ENCODE results near the gene CEBPA. TPM values are rescaled to one million over a fixed set of nuclear protein-coding genes. Genes with fewer than 3 reads are reported as not detected.

Gene CEBPA
- total RNA-seq, 5 donors from 2014 or later (not counting 1 experiment from before 2014, with no cell fraction given), result 1.1 to 2.1 (median 1.8) TPM

- Mint-ChIP-seq H3K27me3 (peaks cover 3 to 9% of the 10 kb centered on the region in 2 donors), H3K27ac (no peak overlapping the region), H3K9me3 (peaks cover 5 to 22% (median 12%) of the 10 kb centered on the region in 3 donors), H3K36me3 (peaks cover 9% of the 10 kb centered on the region), H3K4me3 (no peak overlapping the region), H3K4me1 (peaks cover 6 to 15% (median 7%) of the 10 kb centered on the region in 3 donors)
- Histone ChIP-seq H3K9me3 (peaks cover 2% of the 10 kb centered on the region), H3K4me3 (ENCODE audit: control insufficient read depth in 1 of 2, extremely low read depth in 1 of 2, low read length in 1 of 2) (no peak overlapping the region), H3K4me1 (ENCODE audit: control insufficient read depth in 1 of 2, extremely low read depth in 1 of 2, insufficient read depth in 2 of 2, low read length in 2 of 2) (peaks cover 0 to 17% of the 10 kb centered on the region in 2 experiments), H3K27me3 (replicated peaks in 1 of 2; ENCODE audit: control insufficient read depth in 2 of 2, extremely low read depth in 1 of 2, insufficient read depth in 2 of 2, low read length in 1 of 2) (peaks cover 0 to 30% of the 10 kb centered on the region in 2 experiments), H3K27ac (ENCODE audit: low read length) (no peak overlapping the region), H3K36me3 (ENCODE audit: control insufficient read depth in 2 of 2, extremely low read depth in 1 of 2, insufficient read depth in 1 of 2, low read length in 1 of 2) (no peaks in the 10 kb centered on the region)
- CTCF ChIA-PET, result interaction anchor here in 1 of 2 donors (1.1 kb wide), 1 partner anchor 15 kb away, joined by 6 read pairs; no protein-coding TSS in a partner anchor
- WGBS (ENCODE audit: insufficient coverage), result 86% methylated on average over 2 of the region's 4 CpGs
- POLR2A ChIA-PET, result no interaction called here
- ATAC-seq (replicated peaks in 1 of 4), result no peak
- DNase-seq, result no peak
These were observed 14.9 kb downstream of the CEBPA start for GRCh38 chr19:33287438-33287837.

DNA sequence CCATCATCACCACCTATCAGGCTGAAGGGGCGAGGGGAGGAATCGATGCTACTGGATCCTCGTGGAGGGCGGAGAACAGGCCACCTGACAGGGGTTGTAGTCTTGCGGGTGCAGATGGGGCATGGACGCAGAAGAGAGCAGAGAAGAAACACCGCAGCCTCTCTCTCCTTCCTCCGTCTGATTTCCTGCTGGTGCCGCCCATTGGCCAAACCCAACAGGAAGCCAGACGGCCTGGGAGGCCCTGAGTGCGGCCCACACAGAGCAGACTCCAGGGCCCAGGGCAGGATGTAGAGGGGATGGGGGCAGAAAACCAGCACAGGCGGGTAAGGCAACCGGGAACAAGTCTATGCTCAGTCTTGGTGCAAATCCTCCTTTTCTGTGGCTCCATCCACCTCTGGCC lies 15.4 kb downstream of the CEBPA start:
- peak overlapping the region; percentile 12 to 61 for H3K27ac Mint-ChIP-seq
- peaks cover 9% of the 10 kb centered on the region for H3K36me3 Mint-ChIP-seq
- H3K4me1 Mint-ChIP-seq, result peaks cover 6 to 15% (median 7%) of the 10 kb centered on the region in 3 donors
- Histone ChIP-seq H3K4me1 (ENCODE audit: control insufficient read depth in 1 of 2, extremely low read depth in 1 of 2, insufficient read depth in 2 of 2, low read length in 2 of 2) (peaks cover 0 to 17% of the 10 kb centered on the region in 2 experiments), H3K27me3 (replicated peaks in 1 of 2; ENCODE audit: control insufficient read depth in 2 of 2, extremely low read depth in 1 of 2, insufficient read depth in 2 of 2, low read length in 1 of 2) (peaks cover 0 to 26% of the 10 kb centered on the region in 2 experiments), H3K36me3 (ENCODE audit: control insufficient read depth in 2 of 2, extremely low read depth in 1 of 2, insufficient read depth in 1 of 2, low read length in 1 of 2) (no peaks in the 10 kb centered on the region), H3K27ac (ENCODE audit: low read length) (no peak overlapping the region), H3K9me3 (peaks cover 2% of the 10 kb centered on the region), H3K4me3 (ENCODE audit: control insufficient read depth in 1 of 2, extremely low read depth in 1 of 2, low read length in 1 of 2) (no peak overlapping the region)
- ATAC-seq (replicated peaks in 1 of 4), result peak; percentile 29 to 71 (median 40)
- DNase-seq, result peak in 4 of 35 experiments; percentile 11 to 26 (median 19)
- peaks cover 3 to 5% of the 10 kb centered on the region in 2 donors for H3K27me3 Mint-ChIP-seq
- peaks cover 5 to 22% (median 12%) of the 10 kb centered on the region in 3 donors for H3K9me3 Mint-ChIP-seq
- 0% methylated on average over 2 of the region's 13 CpGs for WGBS (ENCODE audit: insufficient coverage)
- H3K4me3 Mint-ChIP-seq, result peak overlapping the region in 2 of 3 donors; percentile 31 to 34
- ChIA-PET CTCF (no interaction called here), POLR2A (no interaction called here)

- Histone ChIP-seq H3K4me1 (ENCODE audit: control insufficient read depth in 1 of 2, extremely low read depth in 1 of 2, insufficient read depth in 2 of 2, low read length in 2 of 2) (peaks cover 0 to 20% of the 10 kb centered on the region in 2 experiments), H3K36me3 (ENCODE audit: control insufficient read depth in 2 of 2, extremely low read depth in 1 of 2, insufficient read depth in 1 of 2, low read length in 1 of 2) (no peaks in the 10 kb centered on the region), H3K27me3 (replicated peaks in 1 of 2; ENCODE audit: control insufficient read depth in 2 of 2, extremely low read depth in 1 of 2, insufficient read depth in 2 of 2, low read length in 1 of 2) (peaks cover 0 to 25% of the 10 kb centered on the region in 2 experiments), H3K9me3 (peaks cover 2% of the 10 kb centered on the region), H3K27ac (ENCODE audit: low read length) (no peak overlapping the region), H3K4me3 (ENCODE audit: control insufficient read depth in 1 of 2, extremely low read depth in 1 of 2, low read length in 1 of 2) (no peak overlapping the region)
- H3K27ac Mint-ChIP-seq, result no peak overlapping the region
- ChIA-PET CTCF (no interaction called here), POLR2A (no interaction called here)
- peaks cover 8 to 17% (median 10%) of the 10 kb centered on the region in 3 donors for H3K4me1 Mint-ChIP-seq
- H3K27me3 Mint-ChIP-seq, result peaks cover 0 to 4% of the 10 kb centered on the region in 2 donors
- ATAC-seq (replicated peaks in 1 of 4), result no peak
- H3K4me3 Mint-ChIP-seq, result no peak overlapping the region
- H3K9me3 Mint-ChIP-seq, result peaks cover 5 to 22% (median 12%) of the 10 kb centered on the region in 3 donors
- 93% methylated on average over 7 of the region's 9 CpGs for WGBS (ENCODE audit: insufficient coverage)
- H3K36me3 Mint-ChIP-seq, result peaks cover 9% of the 10 kb centered on the region
- no peak for DNase-seq
These were observed 16.9 kb downstream of the CEBPA start for GRCh38 chr19:33285441-33285927.

GRCh38 chr19:33284756-33285155 lies 17.6 kb downstream of the CEBPA start:
- Histone ChIP-seq H3K36me3 (ENCODE audit: control insufficient read depth in 2 of 2, extremely low read depth in 1 of 2, insufficient read depth in 1 of 2, low read length in 1 of 2) (no peaks in the 10 kb centered on the region), H3K4me3 (ENCODE audit: control insufficient read depth in 1 of 2, extremely low read depth in 1 of 2, low read length in 1 of 2) (no peak overlapping the region), H3K27me3 (replicated peaks in 1 of 2; ENCODE audit: control insufficient read depth in 2 of 2, extremely low read depth in 1 of 2, insufficient read depth in 2 of 2, low read length in 1 of 2) (peaks cover 0 to 19% of the 10 kb centered on the region in 2 experiments), H3K9me3 (peaks cover 2% of the 10 kb centered on the region), H3K27ac (ENCODE audit: low read length) (no peak overlapping the region), H3K4me1 (ENCODE audit: control insufficient read depth in 1 of 2, extremely low read depth in 1 of 2, insufficient read depth in 2 of 2, low read length in 2 of 2) (peaks cover 0 to 27% of the 10 kb centered on the region in 2 experiments)
- ATAC-seq (replicated peaks in 1 of 4) (no peak), DNase-seq (no peak)
- Mint-ChIP-seq H3K9me3 (peaks cover 5 to 21% (median 12%) of the 10 kb centered on the region in 3 donors), H3K4me3 (no peak overlapping the region), H3K36me3 (peaks cover 9% of the 10 kb centered on the region), H3K4me1 (peaks cover 12 to 22% (median 16%) of the 10 kb centered on the region in 3 donors), H3K27me3 (peaks cover 0 to 4% of the 10 kb centered on the region in 2 donors), H3K27ac (no peak overlapping the region)
- WGBS (ENCODE audit: insufficient coverage), result 90% methylated on average over 3 of the region's 7 CpGs
- ChIA-PET POLR2A (no interaction called here), CTCF (interaction anchor here in 1 of 2 donors (0.7 kb wide), 1 partner anchor 39 kb away, joined by 3 read pairs; no protein-coding TSS in a partner anchor)

DNA sequence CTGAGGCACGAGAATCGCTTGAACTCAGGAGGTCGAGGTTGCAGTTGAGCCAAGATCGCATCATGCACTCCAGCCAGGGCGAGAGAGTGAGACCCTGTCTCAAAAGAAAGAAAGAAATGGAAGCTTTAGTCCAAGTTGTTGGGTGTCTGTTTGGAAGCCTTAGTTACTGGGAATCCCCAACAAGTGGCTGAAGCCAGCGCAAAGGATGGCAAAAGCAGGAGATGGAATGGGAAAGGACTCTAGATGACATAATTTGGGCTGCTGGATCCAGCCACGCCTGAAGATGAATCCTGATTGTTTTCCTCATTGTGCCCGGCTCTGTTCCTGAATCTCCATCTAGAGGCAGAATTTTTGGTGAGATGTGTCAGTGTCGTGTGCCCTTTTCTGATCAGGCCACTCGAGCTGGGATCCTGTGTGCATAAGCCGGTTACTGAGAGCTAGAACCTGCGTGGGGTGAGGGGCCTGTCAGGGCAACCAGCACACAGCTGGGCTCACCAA lies 18.1 kb downstream of the CEBPA start:
- ChIA-PET CTCF (interaction anchor here in 1 of 2 donors (0.7 kb wide), 1 partner anchor 39 kb away, joined by 3 read pairs; no protein-coding TSS in a partner anchor), POLR2A (no interaction called here)

GRCh38 chr19:33283589-33283988 lies 18.7 kb downstream of the CEBPA start:
- ChIA-PET CTCF (no interaction called here), POLR2A (no interaction called here)
- Mint-ChIP-seq H3K4me1 (peaks cover 12 to 22% (median 16%) of the 10 kb centered on the region in 3 donors), H3K9me3 (peaks cover 0 to 9% (median 5%) of the 10 kb centered on the region in 3 donors), H3K4me3 (no peak overlapping the region), H3K36me3 (peaks cover 4% of the 10 kb centered on the region), H3K27me3 (peaks cover 0 to 4% of the 10 kb centered on the region in 2 donors), H3K27ac (no peak overlapping the region)
- no peak for ATAC-seq (replicated peaks in 1 of 4)
- peaks cover 0 to 17% of the 10 kb centered on the region in 2 experiments for H3K27me3 ChIP-seq (replicated peaks in 1 of 2; ENCODE audit: control insufficient read depth in 2 of 2, extremely low read depth in 1 of 2, insufficient read depth in 2 of 2, low read length in 1 of 2)
- H3K9me3 ChIP-seq, result peaks cover 2% of the 10 kb centered on the region
- H3K4me3 ChIP-seq (ENCODE audit: control insufficient read depth in 1 of 2, extremely low read depth in 1 of 2, low read length in 1 of 2), result no peak overlapping the region
- no peak overlapping the region for H3K27ac ChIP-seq (ENCODE audit: low read length)
- H3K4me1 ChIP-seq (ENCODE audit: control insufficient read depth in 1 of 2, extremely low read depth in 1 of 2, insufficient read depth in 2 of 2, low read length in 2 of 2), result peaks cover 0 to 31% of the 10 kb centered on the region in 2 experiments
- DNase-seq, result no peak
- H3K36me3 ChIP-seq (ENCODE audit: control insufficient read depth in 2 of 2, extremely low read depth in 1 of 2, insufficient read depth in 1 of 2, low read length in 1 of 2), result no peaks in the 10 kb centered on the region
- whole genome bisulfite sequencing (ENCODE audit: insufficient coverage), result 96% methylated on average over 5 of the region's 6 CpGs

More for the DNA sequence above, 18.1 kb downstream of the CEBPA start:
- H3K27me3 Mint-ChIP-seq, result peaks cover 0 to 4% of the 10 kb centered on the region in 2 donors
- peaks cover 0 to 17% of the 10 kb centered on the region in 2 experiments for H3K27me3 ChIP-seq (replicated peaks in 1 of 2; ENCODE audit: control insufficient read depth in 2 of 2, extremely low read depth in 1 of 2, insufficient read depth in 2 of 2, low read length in 1 of 2)
- H3K36me3 ChIP-seq (ENCODE audit: control insufficient read depth in 2 of 2, extremely low read depth in 1 of 2, insufficient read depth in 1 of 2, low read length in 1 of 2), result no peaks in the 10 kb centered on the region
- H3K36me3 Mint-ChIP-seq, result peaks cover 9% of the 10 kb centered on the region
- peaks cover 5 to 15% (median 11%) of the 10 kb centered on the region in 3 donors for H3K9me3 Mint-ChIP-seq
- 85% methylated on average over 11 of the region's 12 CpGs for WGBS (ENCODE audit: insufficient coverage)
- H3K27ac Mint-ChIP-seq, result no peak overlapping the region
- peaks cover 2% of the 10 kb centered on the region for H3K9me3 ChIP-seq
- H3K4me3 ChIP-seq (ENCODE audit: control insufficient read depth in 1 of 2, extremely low read depth in 1 of 2, low read length in 1 of 2), result no peak overlapping the region
- DNase-seq (no peak), ATAC-seq (replicated peaks in 1 of 4) (no peak)
- peaks cover 12 to 22% (median 16%) of the 10 kb centered on the region in 3 donors for H3K4me1 Mint-ChIP-seq
- H3K4me1 ChIP-seq (ENCODE audit: control insufficient read depth in 1 of 2, extremely low read depth in 1 of 2, insufficient read depth in 2 of 2, low read length in 2 of 2), result peaks cover 0 to 31% of the 10 kb centered on the region in 2 experiments
- no peak overlapping the region for H3K4me3 Mint-ChIP-seq
- no peak overlapping the region for H3K27ac ChIP-seq (ENCODE audit: low read length)

All from T-cell (primary cell).